Neural progenitor cell (in vitro differentiated cells): Measurements from ENCODE around the gene NCKAP5L. TPM values are rescaled to one million over a fixed set of nuclear protein-coding genes. Genes with fewer than 3 reads are reported as not detected.
A peak's percentile ranks its signal among the peaks of the same experiment; 100 is the strongest.

ENCODE experiments used
- DNase-seq: peaks from one replicate; pipeline ENCODE4 v3.0.0-alpha.2; 2016; ENCODE audit warnings: low spot score
- H2AFZ ChIP-seq: fragments of 200-600 bp; sonication (generic); replicated peaks from 2 replicates; pipeline ENCODE4 v1.6.1; 2016; ENCODE audit warnings: antibody characterized with exemption
- H3F3A ChIP-seq: fragments of 200-600 bp; sonication (generic); 2 replicates; pipeline ENCODE4 v1.6.1; 2016; ENCODE audit warnings: antibody characterized with exemption, low read depth
- H3K27ac ChIP-seq: fragments of 200-600 bp; sonication (generic); 2 replicates; pipeline ENCODE4 v1.5.1; 2016; ENCODE audit warnings: mild to moderate bottlenecking
- H3K27me3 ChIP-seq: fragments of 200-600 bp; sonication (generic); 2 replicates; pipeline ENCODE4 v1.6.1; 2016; ENCODE audit warnings: mild to moderate bottlenecking, moderate library complexity
- H3K36me3 ChIP-seq: fragments of 200-600 bp; sonication (generic); 2 replicates; pipeline ENCODE4 v1.5.1; 2016
- H3K4me1 ChIP-seq: fragments of 200-600 bp; sonication (generic); 2 replicates; pipeline ENCODE4 v1.6.1; 2016; ENCODE audit warnings: mixed run types
- H3K4me2 ChIP-seq: fragments of 200-600 bp; sonication (generic); 2 replicates; pipeline ENCODE4 v1.6.1; 2016
- H3K4me3 ChIP-seq: fragments of 200-600 bp; sonication (generic); 2 replicates; pipeline ENCODE4 v1.5.1; 2016
- H3K79me2 ChIP-seq: fragments of 200-600 bp; sonication (generic); 2 replicates; pipeline ENCODE4 v1.6.1; 2016; ENCODE audit warnings: low read depth
- H3K9ac ChIP-seq: fragments of 200-600 bp; sonication (generic); 2 replicates; pipeline ENCODE4 v1.6.1; 2016
- H3K9me3 ChIP-seq: fragments of 200-600 bp; sonication (generic); 2 replicates; pipeline ENCODE4 v1.5.1; 2016; ENCODE audit warnings: low read depth
- H4K20me1 ChIP-seq: fragments of 200-600 bp; sonication (generic); 2 replicates; pipeline ENCODE4 v1.6.1; 2016; ENCODE audit warnings: low read depth
- H3K27ac Mint-ChIP-seq: 3 replicates; pipeline ENCODE4 v1.8.0; 2021; ENCODE audit warnings: mixed read lengths
- H3K27me3 Mint-ChIP-seq: 2 replicates; pipeline ENCODE4 v1.8.0; 2022; ENCODE audit warnings: low read depth, mild to moderate bottlenecking, inconsistent platforms, moderate library complexity, mixed read lengths; ENCODE audit not compliant: insufficient read depth
- H3K36me3 Mint-ChIP-seq: 3 replicates; pipeline ENCODE4 v1.8.0; 2021; ENCODE audit warnings: mixed read lengths
- H3K4me1 Mint-ChIP-seq: 3 replicates; pipeline ENCODE4 v1.8.0; 2021; ENCODE audit warnings: mixed read lengths
- H3K4me3 Mint-ChIP-seq: 3 replicates; pipeline ENCODE4 v1.8.0; 2021; ENCODE audit warnings: mild to moderate bottlenecking, moderate library complexity, mixed read lengths
- H3K9me3 Mint-ChIP-seq: 3 replicates; pipeline ENCODE4 v1.8.0; 2020; ENCODE audit warnings: mixed read lengths
- CTCF ChIP-seq: fragments of 200-600 bp; sonication (generic); IDR thresholded peaks from 2 replicates; pipeline ENCODE4 v1.5.1; 2017; ENCODE audit warnings: antibody characterized with exemption, mild to moderate bottlenecking
- EZH2 ChIP-seq: fragments of 200-600 bp; sonication (generic); IDR thresholded peaks from 2 replicates; pipeline ENCODE4 v1.6.1; 2017; ENCODE audit warnings: antibody characterized with exemption, mild to moderate bottlenecking, moderate library complexity
- EZH2phosphoT487 ChIP-seq: fragments of 200-600 bp; sonication (generic); IDR thresholded peaks from 2 replicates; pipeline ENCODE4 v1.6.1; 2017; ENCODE audit warnings: antibody characterized with exemption
- total RNA-seq: library from RNA; depleted of rRNA; stranded (reverse); fragments of >200 nt; gene quantifications from 2 replicates; pipeline ENCODE4 v1.2.3, GENCODE V29; 2015; ENCODE audit warnings: low replicate concordance

The NCKAP5L gene
- total RNA-seq, 1 donor from 2014 or later, result 5.6 TPM

GRCh38 chr12:49790741-49791555, 37.3 kb downstream of the NCKAP5L start:
- H3K27ac Mint-ChIP-seq, result no peak overlapping the region
- no peaks in the 10 kb centered on the region for H4K20me1 ChIP-seq

GRCh38 chr12:49789992-49790391, 38.2 kb downstream of the NCKAP5L start:
- no peak overlapping the region for H3K4me3 Mint-ChIP-seq
- Histone ChIP-seq H3K27ac (no peak overlapping the region), H3K9me3 (no peaks in the 10 kb centered on the region), H3K36me3 (peaks cover 5% of the 10 kb centered on the region), H3K79me2 (no peaks in the 10 kb centered on the region), H4K20me1 (no peaks in the 10 kb centered on the region), H3K4me3 (no peak overlapping the region), H3K4me2 (no peak overlapping the region), H2AFZ (no peak overlapping the region), H3F3A (no peaks in the 10 kb centered on the region), H3K9ac (no peak overlapping the region), H3K27me3 (no peaks in the 10 kb centered on the region), H3K4me1 (no peaks in the 10 kb centered on the region)
- TF ChIP-seq CTCF (no peak), EZH2phosphoT487 (no peak), EZH2 (no peak)
- DNase-seq, result no peak
- H3K36me3 Mint-ChIP-seq, result peaks cover 6% of the 10 kb centered on the region
- H3K4me1 Mint-ChIP-seq, result no peaks in the 10 kb centered on the region
- no peak overlapping the region for H3K27ac Mint-ChIP-seq
- peaks cover 3% of the 10 kb centered on the region for H3K27me3 Mint-ChIP-seq
- H3K9me3 Mint-ChIP-seq, result no peaks in the 10 kb centered on the region

More at GRCh38 chr12:49790741-49791555, 37.3 kb downstream of the NCKAP5L start:
- Histone ChIP-seq H3K9ac (no peak overlapping the region), H3K9me3 (no peaks in the 10 kb centered on the region), H3K4me2 (no peak overlapping the region), H3K27me3 (no peaks in the 10 kb centered on the region), H2AFZ (no peak overlapping the region), H3K79me2 (no peaks in the 10 kb centered on the region), H3K36me3 (peaks cover 5% of the 10 kb centered on the region), H3K4me1 (no peaks in the 10 kb centered on the region), H3K27ac (no peak overlapping the region), H3K4me3 (no peak overlapping the region), H3F3A (no peaks in the 10 kb centered on the region)
- DNase-seq, result no peak
- Mint-ChIP-seq H3K4me1 (no peaks in the 10 kb centered on the region), H3K4me3 (peak overlapping the region; percentile 51), H3K9me3 (no peaks in the 10 kb centered on the region), H3K27me3 (peaks cover 5% of the 10 kb centered on the region), H3K36me3 (peaks cover 6% of the 10 kb centered on the region)
- TF ChIP-seq EZH2phosphoT487 (no peak), CTCF (no peak), EZH2 (no peak)

- TF ChIP-seq CTCF (no peak), EZH2 (no peak)
- no peak for DNase-seq
- no peaks in the 10 kb centered on the region for H3K9me3 ChIP-seq
- Mint-ChIP-seq H3K4me3 (no peak overlapping the region), H3K9me3 (no peaks in the 10 kb centered on the region), H3K4me1 (peaks cover 10% of the 10 kb centered on the region), H3K27ac (no peak overlapping the region), H3K27me3 (peaks cover 5% of the 10 kb centered on the region), H3K36me3 (peaks cover 4% of the 10 kb centered on the region)
- no peaks in the 10 kb centered on the region for H3K4me1 ChIP-seq
- H3K27me3 ChIP-seq, result no peaks in the 10 kb centered on the region
- no peak overlapping the region for H3K27ac ChIP-seq
- no peak overlapping the region for H3K9ac ChIP-seq
- peaks cover 5% of the 10 kb centered on the region for H3K36me3 ChIP-seq
- no peaks in the 10 kb centered on the region for H3K79me2 ChIP-seq
- H4K20me1 ChIP-seq, result no peaks in the 10 kb centered on the region
- no peak overlapping the region for H3K4me3 ChIP-seq
- H3F3A ChIP-seq, result no peaks in the 10 kb centered on the region
- no peak overlapping the region for H2AFZ ChIP-seq
- H3K4me2 ChIP-seq, result no peak overlapping the region
Measured at GRCh38 chr12:49787672-49788071, 40.5 kb downstream of the NCKAP5L start.
